ENCODE measurements around the gene ZNF148.

The ZNF148 gene

GRCh38 chr3:125375950-125376679 lies 990 bp upstream of the ZNF148 start:
- H3K79me2 ChIP-seq (ENCODE audit: insufficient read depth, low read length) = peaks cover 50% of the 10 kb centered on the region
- H3K27me3 ChIP-seq (ENCODE audit: insufficient read depth, low read length, poor library complexity) = no peaks in the 10 kb centered on the region
- no peak for DNase-seq
- H3K4me2 ChIP-seq (ENCODE audit: insufficient read depth, low read length) = peak overlapping the region; percentile 69
- H3K9ac ChIP-seq (ENCODE audit: low read depth, low read length) = peak overlapping the region; percentile 79
- TF ChIP-seq CTCF (IDR thresholded peaks at IDR 0.05; ENCODE audit: borderline replicate concordance, extremely low read depth, low read length, poor library complexity, severe bottlenecking) (no peak), EZH2 (IDR thresholded peaks at IDR 0.05; ENCODE audit: borderline replicate concordance, low read depth, low read length, severe bottlenecking) (no peak)
- H2AFZ ChIP-seq (ENCODE audit: low read depth, low read length) = peak overlapping the region; percentile 82
- H3K36me3 ChIP-seq (ENCODE audit: insufficient read depth, low read length) = peaks cover 3% of the 10 kb centered on the region
- no peaks in the 10 kb centered on the region for H3K9me3 ChIP-seq (ENCODE audit: insufficient read depth, low read length, severe bottlenecking)
- H3K4me1 ChIP-seq (ENCODE audit: insufficient read depth, low read length) = peaks cover 36% of the 10 kb centered on the region
- ATAC-seq (ENCODE audit: insufficient read depth, low read depth) = no peak
- H4K20me1 ChIP-seq (ENCODE audit: insufficient read depth, low read length) = peaks cover 10% of the 10 kb centered on the region; the same call in 1 of the 2 replicates
- H3K27ac ChIP-seq (ENCODE audit: low read length) = peak overlapping the region; percentile 84
- H3K4me3 ChIP-seq (ENCODE audit: low read depth in 1 of 2, low read length in 2 of 2) = peak overlapping the region; percentile 68 to 93; a peak in 3 of 4 replicates

GRCh38 chr3:125374501-125374995 lies 577 bp downstream of the ZNF148 start:
- peaks cover 65% of the 10 kb centered on the region for H3K79me2 ChIP-seq (ENCODE audit: insufficient read depth, low read length)
- TF ChIP-seq EZH2 (IDR thresholded peaks at IDR 0.05; ENCODE audit: borderline replicate concordance, low read depth, low read length, severe bottlenecking) (no peak), CTCF (IDR thresholded peaks at IDR 0.05; ENCODE audit: borderline replicate concordance, extremely low read depth, low read length, poor library complexity, severe bottlenecking) (peak; percentile 6)
- H3K36me3 ChIP-seq (ENCODE audit: insufficient read depth, low read length) = peaks cover 3% of the 10 kb centered on the region
- peak overlapping the region; percentile 71 for H2AFZ ChIP-seq (ENCODE audit: low read depth, low read length)
- peak overlapping the region; percentile 68 to 93 for H3K4me3 ChIP-seq (ENCODE audit: low read depth in 1 of 2, low read length in 2 of 2)
- no peaks in the 10 kb centered on the region for H3K27me3 ChIP-seq (ENCODE audit: insufficient read depth, low read length, poor library complexity)
- peak overlapping the region; percentile 79 for H3K9ac ChIP-seq (ENCODE audit: low read depth, low read length)
- no peaks in the 10 kb centered on the region for H3K9me3 ChIP-seq (ENCODE audit: insufficient read depth, low read length, severe bottlenecking)
- DNase-seq (peak; percentile 60), ATAC-seq (ENCODE audit: insufficient read depth, low read depth) (peak; percentile 49)
- H4K20me1 ChIP-seq (ENCODE audit: insufficient read depth, low read length) = peaks cover 13% of the 10 kb centered on the region; the same call in 1 of the 2 replicates
- peaks cover 37% of the 10 kb centered on the region for H3K4me1 ChIP-seq (ENCODE audit: insufficient read depth, low read length)
- H3K4me2 ChIP-seq (ENCODE audit: insufficient read depth, low read length) = peak overlapping the region; percentile 79
- peak overlapping the region; percentile 84 for H3K27ac ChIP-seq (ENCODE audit: low read length)

- Histone ChIP-seq H3K36me3 (ENCODE audit: insufficient read depth, low read length) (peaks cover 8% of the 10 kb centered on the region), H3K4me2 (ENCODE audit: insufficient read depth, low read length) (no peak overlapping the region), H3K79me2 (ENCODE audit: insufficient read depth, low read length) (peaks cover 99% of the 10 kb centered on the region), H4K20me1 (ENCODE audit: insufficient read depth, low read length) (peaks cover 64% of the 10 kb centered on the region), H3K4me1 (ENCODE audit: insufficient read depth, low read length) (peaks cover 12% of the 10 kb centered on the region; the same call in 1 of the 2 replicates), H3K27ac (ENCODE audit: low read length) (no peak overlapping the region), H3K9me3 (ENCODE audit: insufficient read depth, low read length, severe bottlenecking) (no peaks in the 10 kb centered on the region), H3K4me3 (ENCODE audit: low read depth in 1 of 2, low read length in 2 of 2) (no peak overlapping the region), H3K27me3 (ENCODE audit: insufficient read depth, low read length, poor library complexity) (no peaks in the 10 kb centered on the region), H3K9ac (ENCODE audit: low read depth, low read length) (no peak overlapping the region), H2AFZ (ENCODE audit: low read depth, low read length) (no peak overlapping the region)
- DNase-seq (no peak), ATAC-seq (ENCODE audit: insufficient read depth, low read depth) (no peak)
- TF ChIP-seq CTCF (IDR thresholded peaks at IDR 0.05; ENCODE audit: borderline replicate concordance, extremely low read depth, low read length, poor library complexity, severe bottlenecking) (no peak), EZH2 (IDR thresholded peaks at IDR 0.05; ENCODE audit: borderline replicate concordance, low read depth, low read length, severe bottlenecking) (no peak)
These were observed 7.5 kb downstream of the ZNF148 start for GRCh38 chr3:125367403-125368230.
